Breast epithelium (tissue), 3 donors: Measurements from ENCODE around the gene NEGR1.

Experiments used
- CTCF ChIP-seq, 3 donors: fragments of 450-650 bp; IDR thresholded peaks; one replicate each; pipeline ENCODE4 v1.5.1; 2016 to 2017; ENCODE audit warnings: antibody characterized with exemption in 3 of 3, mild to moderate bottlenecking in 3 of 3, moderate library complexity in 3 of 3
- POLR2A ChIP-seq: fragments of 450-650 bp; IDR thresholded peaks from one replicate; pipeline ENCODE4 v1.6.1; 2016; ENCODE audit warnings: antibody characterized with exemption, mild to moderate bottlenecking, moderate library complexity

GRCh38 chr1:71465093-71465492 is 817.2 kb downstream of the NEGR1 start:
- TF ChIP-seq POLR2A (no peak), CTCF (IDR thresholded peaks at IDR 0.05) (no peak)
